Neutrophil (primary cell): ENCODE measurements around the gene VGLL1.

Source experiments
- H3K27ac ChIP-seq: fragments of 200-600 bp; sonication (generic); 2 replicates; pipeline ENCODE4 v1.5.1; 2016; ENCODE audit warnings: mild to moderate bottlenecking, moderate library complexity
- H3K27me3 ChIP-seq: fragments of 200-600 bp; sonication (generic); 2 replicates; pipeline ENCODE4 v1.6.0; 2016; ENCODE audit warnings: mild to moderate bottlenecking
- H3K36me3 ChIP-seq: fragments of 200-600 bp; sonication (generic); 2 replicates; pipeline ENCODE4 v1.5.1; 2017
- H3K4me1 ChIP-seq, 2 experiments: fragments of 200-600 bp in 1 of 2; sonication (generic) in 1 of 2; 1 replicate in 1 of 2; 2 replicates in 1 of 2; pipeline versions ENCODE4 v1.5.1 to v1.6.1; 2013 to 2016; ENCODE audit warnings: low read depth in 1 of 2, low read length in 1 of 2, mild to moderate bottlenecking in 1 of 2, moderate library complexity in 1 of 2; ENCODE audit not compliant: control insufficient read depth in 1 of 2, insufficient read depth in 1 of 2
- H3K4me3 ChIP-seq, 2 experiments: fragments of 200-600 bp in 1 of 2; sonication (generic) in 1 of 2; 1 replicate in 1 of 2; 2 replicates in 1 of 2; pipeline ENCODE4 v1.5.1; 2013 to 2016; ENCODE audit warnings: low read depth in 1 of 2, low read length in 1 of 2, mild to moderate bottlenecking in 1 of 2, moderate library complexity in 1 of 2
- H3K9me3 ChIP-seq: fragments of 200-600 bp; sonication (generic); 2 replicates; pipeline ENCODE4 v1.5.1; 2016
- CTCF ChIP-seq: fragments of 200-600 bp; sonication (generic); IDR thresholded peaks from 2 replicates; pipeline ENCODE4 v1.5.1; 2016; ENCODE audit warnings: antibody characterized with exemption

The VGLL1 gene

GRCh38 chrX:136551410-136551809 is 19.4 kb downstream of the VGLL1 start:
- Histone ChIP-seq H3K9me3 (no peaks in the 10 kb centered on the region), H3K4me3 (no peak overlapping the region), H3K36me3 (no peaks in the 10 kb centered on the region), H3K4me1 (no peaks in the 10 kb centered on the region), H3K27ac (no peak overlapping the region), H3K27me3 (no peaks in the 10 kb centered on the region)
- no peak for TF ChIP-seq CTCF

- Histone ChIP-seq H3K9me3 (no peaks in the 10 kb centered on the region), H3K27ac (no peak overlapping the region), H3K27me3 (no peaks in the 10 kb centered on the region), H3K36me3 (no peaks in the 10 kb centered on the region), H3K4me3 (no peak overlapping the region), H3K4me1 (no peaks in the 10 kb centered on the region)
- no peak for TF ChIP-seq CTCF
These were observed 23.7 kb downstream of the VGLL1 start for GRCh38 chrX:136555694-136556093.

GRCh38 chrX:136572030-136572429 is 40.0 kb downstream of the VGLL1 start:
- H3K4me3 ChIP-seq = no peak overlapping the region
- H3K9me3 ChIP-seq = no peaks in the 10 kb centered on the region
- H3K27me3 ChIP-seq = no peaks in the 10 kb centered on the region
- H3K4me1 ChIP-seq = no peaks in the 10 kb centered on the region
- no peaks in the 10 kb centered on the region for H3K36me3 ChIP-seq
- TF ChIP-seq CTCF = no peak
- H3K27ac ChIP-seq = no peak overlapping the region

DNA sequence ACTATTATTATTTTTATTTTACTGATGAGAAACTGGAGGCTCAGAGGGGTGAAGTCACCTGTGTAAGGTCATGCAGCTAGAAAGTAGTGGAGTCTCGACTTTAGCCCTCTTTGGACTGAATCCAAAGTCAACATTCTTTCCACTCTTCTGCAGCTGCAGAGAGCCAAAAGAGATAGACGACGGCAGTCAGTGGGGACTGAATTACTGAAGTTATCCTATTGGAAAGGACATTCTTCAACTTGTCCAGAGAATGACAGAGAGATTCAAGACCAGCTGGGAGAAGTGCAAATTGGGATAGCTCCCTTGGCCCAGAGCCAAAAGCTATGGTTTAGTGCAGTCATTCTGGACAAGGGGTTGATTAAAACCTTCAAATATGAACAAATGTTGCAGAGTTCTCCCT is 42.5 kb downstream of the VGLL1 start:
- Histone ChIP-seq H3K9me3 (no peaks in the 10 kb centered on the region), H3K4me3 (no peak overlapping the region), H3K27ac (no peak overlapping the region), H3K36me3 (no peaks in the 10 kb centered on the region), H3K4me1 (no peaks in the 10 kb centered on the region), H3K27me3 (no peaks in the 10 kb centered on the region)
- TF ChIP-seq CTCF = no peak

- H3K4me3 ChIP-seq = no peak overlapping the region
- no peak for TF ChIP-seq CTCF
- H3K27ac ChIP-seq = no peak overlapping the region
- no peaks in the 10 kb centered on the region for H3K9me3 ChIP-seq
- no peaks in the 10 kb centered on the region for H3K36me3 ChIP-seq
- no peaks in the 10 kb centered on the region for H3K27me3 ChIP-seq
- H3K4me1 ChIP-seq = no peaks in the 10 kb centered on the region
These were observed 45.5 kb downstream of the VGLL1 start for GRCh38 chrX:136577552-136577951.

GRCh38 chrX:136580316-136580715 is 48.3 kb downstream of the VGLL1 start:
- no peaks in the 10 kb centered on the region for H3K9me3 ChIP-seq
- H3K27me3 ChIP-seq = no peaks in the 10 kb centered on the region
- no peak overlapping the region for H3K4me3 ChIP-seq
- no peak overlapping the region for H3K27ac ChIP-seq
- no peaks in the 10 kb centered on the region for H3K36me3 ChIP-seq
- no peak for TF ChIP-seq CTCF
- H3K4me1 ChIP-seq = no peaks in the 10 kb centered on the region
